ENCODE results near the gene POLR2A. TPM values are rescaled to one million over a fixed set of nuclear protein-coding genes. Genes with fewer than 3 reads are reported as not detected.

POLR2A gene
- total RNA-seq, 2 experiments from 2014 or later = 491 to 501 TPM

DNA sequence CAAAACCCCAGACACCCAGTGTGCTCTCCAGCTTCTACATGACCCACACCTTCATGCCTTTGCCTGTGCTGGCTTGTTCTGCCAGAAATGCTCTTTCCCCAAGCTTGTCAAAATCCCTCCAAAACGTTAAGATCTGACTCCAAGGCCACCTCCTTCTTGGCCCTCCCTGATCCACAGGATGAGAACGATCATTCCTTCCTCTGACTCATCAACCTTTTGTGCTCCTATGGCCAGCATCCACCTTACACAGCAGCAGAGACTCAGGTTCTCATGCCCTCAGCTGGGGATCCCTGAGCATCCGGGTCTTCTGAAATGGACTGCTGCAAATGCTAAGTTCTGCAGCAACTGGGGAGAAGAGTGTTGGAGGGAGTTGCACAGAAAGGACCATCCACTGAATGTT lies 7.7 kb upstream of the POLR2A start:
- ChIA-PET CTCF (interaction anchor here (1.4 to 3.1 kb wide), 2 partner anchors 40 to 121 kb away, joined by 3 to 23 read pairs; no protein-coding TSS in a partner anchor), POLR2A (interaction anchor here (1.5 to 7.2 kb wide), 6 partner anchors 9 to 210 kb away, joined by 6 to 137 read pairs (median 48); partner anchors contain the start of genes FGF11, POLR2A, TMEM102 and TP53)
- H3K4me3 Mint-ChIP-seq = peak overlapping the region; percentile 91
- H3K9me3 ChIP-seq (ENCODE audit: control insufficient read depth in 1 of 2, insufficient read depth in 1 of 2, low read length in 2 of 2) = no peaks in the 10 kb centered on the region
- intact Hi-C loops (cut with DNase I, micrococcal nuclease) = loop anchor here in 1 of 2 experiments (2.0 kb wide), 1 partner anchor 16 kb away; no protein-coding TSS in a partner anchor
- H3K27me3 ChIP-seq (ENCODE audit: control insufficient read depth in 1 of 2, insufficient read depth in 2 of 2, low read length in 2 of 2) = no peaks in the 10 kb centered on the region
- peaks cover 6% of the 10 kb centered on the region for H3K36me3 ChIP-seq (ENCODE audit: insufficient read depth, low read length)
- peak overlapping the region; percentile 93 for H3K27ac Mint-ChIP-seq
- no peak overlapping the region for H3K4me3 ChIP-seq (ENCODE audit: low read length)
- H3K4me1 Mint-ChIP-seq (ENCODE audit: low read depth) = peaks cover 54% of the 10 kb centered on the region
- no peaks in the 10 kb centered on the region for H3K27me3 Mint-ChIP-seq
- TF ChIP-seq, protein P1, sequence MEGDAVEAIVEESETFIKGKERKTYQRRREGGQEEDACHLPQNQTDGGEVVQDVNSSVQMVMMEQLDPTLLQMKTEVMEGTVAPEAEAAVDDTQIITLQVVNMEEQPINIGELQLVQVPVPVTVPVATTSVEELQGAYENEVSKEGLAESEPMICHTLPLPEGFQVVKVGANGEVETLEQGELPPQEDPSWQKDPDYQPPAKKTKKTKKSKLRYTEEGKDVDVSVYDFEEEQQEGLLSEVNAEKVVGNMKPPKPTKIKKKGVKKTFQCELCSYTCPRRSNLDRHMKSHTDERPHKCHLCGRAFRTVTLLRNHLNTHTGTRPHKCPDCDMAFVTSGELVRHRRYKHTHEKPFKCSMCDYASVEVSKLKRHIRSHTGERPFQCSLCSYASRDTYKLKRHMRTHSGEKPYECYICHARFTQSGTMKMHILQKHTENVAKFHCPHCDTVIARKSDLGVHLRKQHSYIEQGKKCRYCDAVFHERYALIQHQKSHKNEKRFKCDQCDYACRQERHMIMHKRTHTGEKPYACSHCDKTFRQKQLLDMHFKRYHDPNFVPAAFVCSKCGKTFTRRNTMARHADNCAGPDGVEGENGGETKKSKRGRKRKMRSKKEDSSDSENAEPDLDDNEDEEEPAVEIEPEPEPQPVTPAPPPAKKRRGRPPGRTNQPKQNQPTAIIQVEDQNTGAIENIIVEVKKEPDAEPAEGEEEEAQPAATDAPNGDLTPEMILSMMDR (IDR thresholded peaks at IDR 0.05) = no peak
- H3K27ac ChIP-seq (ENCODE audit: low read depth in 1 of 2, low read length in 2 of 2) = peak overlapping the region; percentile 48 to 99
- peaks cover 77% of the 10 kb centered on the region for H3K4me1 ChIP-seq (ENCODE audit: insufficient read depth, low read length)
- ATAC-seq (ENCODE audit: poor library complexity) (no peak), DNase-seq (no peak)
- no peaks in the 10 kb centered on the region for H3K9me3 Mint-ChIP-seq
- H3K36me3 Mint-ChIP-seq (ENCODE audit: low read depth) = peaks cover 20% of the 10 kb centered on the region

DNA sequence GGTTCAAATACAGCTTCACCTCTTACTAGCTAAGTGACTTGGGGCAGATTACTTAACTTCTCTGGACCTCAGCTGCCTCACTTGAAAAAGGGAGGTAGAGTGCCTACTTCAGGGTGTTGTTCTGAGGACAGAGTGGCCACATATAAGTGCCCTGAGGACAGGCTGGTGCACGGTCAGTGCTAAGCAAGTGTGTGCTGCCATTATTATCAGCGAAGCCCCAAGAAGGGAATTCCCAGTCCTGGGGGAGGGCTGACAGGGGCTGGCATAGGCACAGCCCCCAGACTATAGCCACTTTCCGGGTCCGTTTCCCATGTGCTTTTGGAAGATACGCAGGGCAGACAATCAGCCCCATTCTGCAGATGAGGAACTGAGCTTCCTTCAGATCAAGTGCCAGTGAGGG lies 7.2 kb upstream of the POLR2A start:
- H3K27ac ChIP-seq (ENCODE audit: low read depth in 1 of 2, low read length in 2 of 2) = peak overlapping the region; percentile 48 to 99
- intact Hi-C loops (cut with DNase I, micrococcal nuclease) = loop anchor here in 1 of 2 experiments (2.0 kb wide), 1 partner anchor 16 kb away; no protein-coding TSS in a partner anchor
- peaks cover 77% of the 10 kb centered on the region for H3K4me1 ChIP-seq (ENCODE audit: insufficient read depth, low read length)

DNA sequence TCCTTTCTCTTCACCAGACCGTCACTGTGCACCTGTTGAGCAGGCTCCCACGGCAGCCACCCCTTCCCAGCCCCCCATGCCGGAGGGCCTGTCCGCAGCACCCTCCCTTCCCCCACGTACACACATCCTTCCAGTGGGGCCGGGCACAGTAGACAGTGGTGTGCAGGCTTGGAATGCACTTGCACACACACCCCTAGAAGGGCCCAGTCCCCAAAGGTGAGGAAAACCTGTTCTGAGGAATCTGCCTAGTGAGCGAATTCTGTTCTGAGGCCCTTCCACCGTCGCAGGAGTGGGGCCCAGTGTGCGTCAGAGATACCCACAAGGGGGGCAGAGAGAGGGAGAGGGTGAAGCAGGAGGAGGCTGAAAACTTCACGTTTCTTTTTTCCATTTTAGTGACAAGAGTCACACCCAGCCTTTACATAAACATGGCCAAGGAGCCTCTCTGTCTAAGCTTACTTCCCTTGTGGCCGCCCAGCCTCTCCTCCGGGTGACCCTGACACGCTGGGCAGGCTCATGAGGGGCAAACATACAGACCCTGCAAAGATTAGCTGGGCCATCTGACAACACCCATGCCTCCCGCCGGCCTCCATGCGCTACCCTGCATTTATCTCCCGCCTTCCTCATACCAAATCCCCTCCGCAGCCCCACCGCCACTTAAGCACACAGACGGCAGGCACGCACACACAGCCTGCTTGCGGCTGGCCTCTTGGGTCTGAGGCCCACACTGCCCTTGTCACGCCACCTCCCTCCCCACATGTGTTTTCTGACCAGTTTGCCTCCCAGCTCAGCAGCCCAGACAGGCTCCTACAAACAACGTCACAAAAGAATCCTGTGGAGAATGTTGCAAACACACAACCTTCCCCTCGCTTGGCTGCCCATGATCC lies 6.5 kb upstream of the POLR2A start:
- no peaks in the 10 kb centered on the region for H3K27me3 ChIP-seq (ENCODE audit: control insufficient read depth in 1 of 2, insufficient read depth in 2 of 2, low read length in 2 of 2)
- Mint-ChIP-seq H3K4me1 (ENCODE audit: low read depth) (peaks cover 55% of the 10 kb centered on the region), H3K36me3 (ENCODE audit: low read depth) (peaks cover 17% of the 10 kb centered on the region), H3K9me3 (no peaks in the 10 kb centered on the region), H3K27ac (peak overlapping the region; percentile 93), H3K27me3 (no peaks in the 10 kb centered on the region), H3K4me3 (peak overlapping the region; percentile 91)
- intact Hi-C loops (cut with DNase I, micrococcal nuclease) = loop anchor here (1.0 to 2.0 kb wide), 3 partner anchors 17 to 41 kb away; no protein-coding TSS in a partner anchor
- H3K4me3 ChIP-seq (ENCODE audit: low read length) = peak overlapping the region; percentile 77
- peak in 6 of 14 experiments; percentile 36 to 69 (median 52) for DNase-seq
- peaks cover 77% of the 10 kb centered on the region for H3K4me1 ChIP-seq (ENCODE audit: insufficient read depth, low read length)
- CTCF ChIA-PET = interaction anchor here (1.8 to 3.5 kb wide), 2 partner anchors 41 to 122 kb away, joined by 6 to 25 read pairs; partner anchors contain the start of gene TMEM102
- POLR2A ChIA-PET = interaction anchor here (1.5 to 7.2 kb wide), 12 partner anchors 8 to 257 kb away, joined by 3 to 137 read pairs (median 10); partner anchors contain the start of genes ACADVL, ATP1B2, FGF11 and MPDU1
- H3K36me3 ChIP-seq (ENCODE audit: insufficient read depth, low read length) = peaks cover 6% of the 10 kb centered on the region
- H3K9me3 ChIP-seq (ENCODE audit: control insufficient read depth in 1 of 2, insufficient read depth in 1 of 2, low read length in 2 of 2) = no peaks in the 10 kb centered on the region
- ATAC-seq (ENCODE audit: poor library complexity) = peak; percentile 28
- H3K27ac ChIP-seq (ENCODE audit: low read depth in 1 of 2, low read length in 2 of 2) = peak overlapping the region in 1 of 2 donors; percentile 99
- TF ChIP-seq, protein P1 (IDR thresholded peaks at IDR 0.05) = no peak

More for the DNA sequence above, 7.2 kb upstream of the POLR2A start:
- ATAC-seq (ENCODE audit: poor library complexity) = no peak
- H3K4me1 Mint-ChIP-seq (ENCODE audit: low read depth) = peaks cover 53% of the 10 kb centered on the region
- peak overlapping the region; percentile 91 for H3K4me3 Mint-ChIP-seq
- H3K4me3 ChIP-seq (ENCODE audit: low read length) = no peak overlapping the region
- TF ChIP-seq, protein P1 (IDR thresholded peaks at IDR 0.05) = no peak
- no peaks in the 10 kb centered on the region for H3K27me3 ChIP-seq (ENCODE audit: control insufficient read depth in 1 of 2, insufficient read depth in 2 of 2, low read length in 2 of 2)
- no peaks in the 10 kb centered on the region for H3K9me3 Mint-ChIP-seq
- H3K27ac Mint-ChIP-seq = peak overlapping the region; percentile 93
- no peak for DNase-seq
- CTCF ChIA-PET = interaction anchor here (1.4 to 3.5 kb wide), 3 partner anchors 40 to 121 kb away, joined by 3 to 25 read pairs (median 23); partner anchors contain the start of gene TMEM102
- H3K36me3 ChIP-seq (ENCODE audit: insufficient read depth, low read length) = peaks cover 6% of the 10 kb centered on the region
- POLR2A ChIA-PET = interaction anchor here (3.9 to 7.2 kb wide), 5 partner anchors 9 to 210 kb away, joined by 38 to 137 read pairs (median 55); partner anchors contain the start of genes FGF11, POLR2A, TMEM102 and TP53
- peaks cover 17% of the 10 kb centered on the region for H3K36me3 Mint-ChIP-seq (ENCODE audit: low read depth)
- no peaks in the 10 kb centered on the region for H3K27me3 Mint-ChIP-seq
- no peaks in the 10 kb centered on the region for H3K9me3 ChIP-seq (ENCODE audit: control insufficient read depth in 1 of 2, insufficient read depth in 1 of 2, low read length in 2 of 2)

All from CD4-positive, alpha-beta T cell (primary cell).